VCaP (cell line): Measurements from ENCODE around the gene ALG8.

Experiments
- H3K27ac ChIP-seq: fragments of 450-650 bp; 2 replicates; pipeline ENCODE4 v1.5.1; 2017
- CTCF ChIP-seq: fragments of 450-650 bp; conservative IDR thresholded peaks from 2 replicates; pipeline ENCODE4 v1.5.1; 2017; ENCODE audit warnings: mild to moderate bottlenecking, moderate library complexity

Gene ALG8

DNA sequence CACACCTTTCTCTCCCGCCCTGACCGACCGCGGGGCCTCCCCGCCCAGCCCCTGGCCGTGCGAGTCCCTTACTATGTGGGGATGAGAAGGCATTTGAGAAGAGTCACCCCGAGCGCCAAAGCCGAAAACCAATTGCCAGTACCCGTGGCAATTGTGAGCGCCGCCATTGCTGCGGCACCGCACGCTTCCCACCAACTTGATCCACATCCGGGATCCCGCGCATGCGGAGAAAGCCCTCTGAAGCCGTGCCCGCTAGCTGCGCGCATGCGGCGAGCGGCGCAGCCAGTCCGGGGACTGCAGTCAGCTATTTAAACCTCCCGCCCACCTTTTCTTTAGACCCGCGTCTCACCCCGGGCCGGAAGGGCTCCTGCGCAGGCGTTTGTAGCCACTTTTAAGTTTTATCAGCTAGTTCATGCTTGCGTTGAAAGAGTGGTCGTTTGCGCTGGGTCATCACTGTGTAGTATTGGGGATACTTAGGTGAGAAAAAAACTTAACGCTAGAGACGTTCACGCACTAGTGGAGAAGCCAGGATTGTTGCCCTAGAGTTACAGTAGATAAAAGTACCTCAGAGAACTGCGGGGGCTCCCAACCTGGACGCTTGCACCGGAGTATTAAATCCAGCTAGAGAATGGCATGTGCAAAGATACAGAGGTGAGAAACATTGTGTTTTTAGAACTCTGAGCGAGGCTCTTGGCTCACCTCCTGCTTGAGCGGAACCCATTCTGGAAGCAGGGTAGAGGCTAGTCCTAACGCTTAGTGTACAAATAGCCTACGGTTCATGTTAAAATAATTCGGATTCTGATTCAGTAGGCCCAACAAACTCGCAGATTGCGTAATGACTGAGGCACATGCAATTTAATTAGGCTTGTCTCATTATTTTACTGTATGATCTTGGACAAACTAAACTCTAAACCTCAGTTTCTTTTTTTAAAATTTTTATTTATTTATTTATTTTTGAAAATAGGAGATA, at the start of gene ALG8:
Gene ALG8 (minus strand): TSS at position 205 of the 970 bp plus-strand sequence. CDS start 38 bp downstream, at position 167.
- peak within 1 kb of the TSS; percentile 83 for H3K27ac ChIP-seq
- no peak for TF ChIP-seq CTCF

GRCh38 chr11:78188286-78189173, 49.1 kb upstream of the ALG8 start, which contains the start of the genes KCTD21 and USP35:
Gene KCTD21, minus strand, starts transcription at chr11:78188626. Its CDS starts 14,072 bp downstream, at chr11:78174554.
Gene USP35, plus strand, starts transcription at chr11:78188919. Its CDS starts 7,327 bp downstream, at chr11:78196246.
- H3K27ac ChIP-seq: peak within 1 kb of the TSS; percentile 76
- TF ChIP-seq CTCF: no peak

GRCh38 chr11:78187366-78188285, 48.2 kb upstream of the ALG8 start:
- no peak for TF ChIP-seq CTCF
- peak overlapping the region; percentile 76 for H3K27ac ChIP-seq

- TF ChIP-seq CTCF: no peak
- H3K27ac ChIP-seq: no peak overlapping the region
Measured at GRCh38 chr11:78181185-78181584, 41.8 kb upstream of the ALG8 start.

- H3K27ac ChIP-seq: no peak overlapping the region
- no peak for TF ChIP-seq CTCF
Measured at GRCh38 chr11:78180751-78181150, 41.3 kb upstream of the ALG8 start.

DNA sequence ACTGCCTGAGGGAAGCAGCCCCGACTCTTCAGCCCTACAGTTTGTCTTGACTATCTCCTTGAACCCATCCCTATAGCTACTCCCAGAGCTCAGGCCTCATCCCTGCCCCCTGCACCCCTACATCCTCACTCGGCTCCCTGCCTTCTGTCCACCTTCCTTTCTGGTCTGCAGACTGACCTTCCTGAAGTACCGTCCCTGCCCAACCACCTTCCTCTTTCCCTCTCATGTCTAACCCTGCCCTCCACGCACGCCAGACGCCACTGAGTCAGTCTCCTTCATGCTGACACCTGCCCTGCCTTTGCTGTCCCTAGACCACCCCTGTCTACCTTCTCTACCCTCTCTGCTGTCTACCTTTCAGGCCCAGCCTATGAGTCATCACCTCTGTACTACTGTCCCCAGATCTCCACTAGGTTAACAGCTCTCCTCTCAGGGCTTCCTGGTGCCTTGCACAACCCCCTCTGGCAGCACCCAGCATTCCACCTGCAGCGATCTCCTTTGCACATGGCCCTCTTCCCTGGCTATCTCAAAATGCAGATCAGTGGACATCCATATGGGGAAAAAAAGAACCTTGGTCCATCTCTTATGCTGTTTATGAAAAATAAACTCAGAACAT, 40.1 kb upstream of the ALG8 start:
- no peak overlapping the region for H3K27ac ChIP-seq
- TF ChIP-seq CTCF: no peak
